ENCODE results near the gene PDP2. TPM values are rescaled to one million over a fixed set of nuclear protein-coding genes. Genes with fewer than 3 reads are reported as not detected.

PDP2 gene
- polyA plus RNA-seq, 1 experiment, result 12.1 TPM

- Histone ChIP-seq H3K4me3 (ENCODE audit: low read depth, low read length) (no peak overlapping the region), H3K9me3 (ENCODE audit: control insufficient read depth, insufficient read depth, low read length) (no peaks in the 10 kb centered on the region; the same call in 1 of the 2 replicates), H3K27me3 (ENCODE audit: control insufficient read depth, insufficient read depth, low read length) (peaks cover 19% of the 10 kb centered on the region), H3K27ac (ENCODE audit: low read depth, low read length) (no peak overlapping the region)
- no peak for DNase-seq (ENCODE audit: low read depth, low spot score)
- CTCF ChIA-PET, result interaction anchor here (0.8 to 1.9 kb wide), 2 partner anchors 16 to 45 kb away, joined by 3 to 4 read pairs; no protein-coding TSS in a partner anchor
- TF ChIP-seq, protein P1, sequence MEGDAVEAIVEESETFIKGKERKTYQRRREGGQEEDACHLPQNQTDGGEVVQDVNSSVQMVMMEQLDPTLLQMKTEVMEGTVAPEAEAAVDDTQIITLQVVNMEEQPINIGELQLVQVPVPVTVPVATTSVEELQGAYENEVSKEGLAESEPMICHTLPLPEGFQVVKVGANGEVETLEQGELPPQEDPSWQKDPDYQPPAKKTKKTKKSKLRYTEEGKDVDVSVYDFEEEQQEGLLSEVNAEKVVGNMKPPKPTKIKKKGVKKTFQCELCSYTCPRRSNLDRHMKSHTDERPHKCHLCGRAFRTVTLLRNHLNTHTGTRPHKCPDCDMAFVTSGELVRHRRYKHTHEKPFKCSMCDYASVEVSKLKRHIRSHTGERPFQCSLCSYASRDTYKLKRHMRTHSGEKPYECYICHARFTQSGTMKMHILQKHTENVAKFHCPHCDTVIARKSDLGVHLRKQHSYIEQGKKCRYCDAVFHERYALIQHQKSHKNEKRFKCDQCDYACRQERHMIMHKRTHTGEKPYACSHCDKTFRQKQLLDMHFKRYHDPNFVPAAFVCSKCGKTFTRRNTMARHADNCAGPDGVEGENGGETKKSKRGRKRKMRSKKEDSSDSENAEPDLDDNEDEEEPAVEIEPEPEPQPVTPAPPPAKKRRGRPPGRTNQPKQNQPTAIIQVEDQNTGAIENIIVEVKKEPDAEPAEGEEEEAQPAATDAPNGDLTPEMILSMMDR (IDR thresholded peaks at IDR 0.05; ENCODE audit: low read depth, low read length), result no peak
- POLR2A ChIA-PET, result no interaction called here
These were observed 32.8 kb downstream of the PDP2 start for GRCh38 chr16:66913081-66913480.

DNA sequence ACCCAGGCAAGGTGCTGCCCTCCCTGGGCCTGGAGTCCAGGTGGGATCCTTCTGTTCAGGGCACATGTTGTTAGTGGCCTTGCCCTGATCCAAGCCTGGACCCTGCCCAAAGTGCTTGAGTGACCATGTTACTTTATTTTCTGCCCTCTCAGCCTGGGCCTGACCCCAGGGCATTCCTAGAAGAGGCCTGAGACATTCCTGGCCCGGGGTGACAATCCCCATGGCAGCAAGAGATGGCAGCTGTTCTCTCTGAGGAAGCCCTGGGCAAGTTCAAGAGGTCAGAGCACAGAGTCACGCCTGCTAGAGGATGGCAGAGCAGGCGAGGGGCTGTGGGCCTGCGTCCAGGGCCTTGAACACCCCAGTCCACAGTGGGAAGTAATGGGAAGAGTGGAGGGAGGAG, 33.4 kb downstream of the PDP2 start:
- POLR2A ChIA-PET, result no interaction called here
- CTCF ChIA-PET, result no interaction called here
- TF ChIP-seq, protein P1 (IDR thresholded peaks at IDR 0.05; ENCODE audit: low read depth, low read length), result no peak
- Histone ChIP-seq H3K27me3 (ENCODE audit: control insufficient read depth, insufficient read depth, low read length) (peaks cover 19% of the 10 kb centered on the region), H3K27ac (ENCODE audit: low read depth, low read length) (no peak overlapping the region), H3K4me3 (ENCODE audit: low read depth, low read length) (no peak overlapping the region), H3K9me3 (ENCODE audit: control insufficient read depth, insufficient read depth, low read length) (no peaks in the 10 kb centered on the region; the same call in 1 of the 2 replicates)
- no peak for DNase-seq (ENCODE audit: low read depth, low spot score)

GRCh38 chr16:66914541-66914940, 34.2 kb downstream of the PDP2 start:
- POLR2A ChIA-PET, result no interaction called here
- H3K27me3 ChIP-seq (ENCODE audit: control insufficient read depth, insufficient read depth, low read length), result peaks cover 21% of the 10 kb centered on the region
- no peak overlapping the region for H3K4me3 ChIP-seq (ENCODE audit: low read depth, low read length)
- TF ChIP-seq, protein P1 (IDR thresholded peaks at IDR 0.05; ENCODE audit: low read depth, low read length), result no peak
- H3K9me3 ChIP-seq (ENCODE audit: control insufficient read depth, insufficient read depth, low read length), result no peaks in the 10 kb centered on the region; the same call in 1 of the 2 replicates
- H3K27ac ChIP-seq (ENCODE audit: low read depth, low read length), result no peak overlapping the region
- DNase-seq (ENCODE audit: low read depth, low spot score), result no peak
- CTCF ChIA-PET, result no interaction called here

GRCh38 chr16:66915041-66915440, 34.7 kb downstream of the PDP2 start:
- H3K27me3 ChIP-seq (ENCODE audit: control insufficient read depth, insufficient read depth, low read length), result peaks cover 26% of the 10 kb centered on the region
- no peak overlapping the region for H3K4me3 ChIP-seq (ENCODE audit: low read depth, low read length)
- H3K9me3 ChIP-seq (ENCODE audit: control insufficient read depth, insufficient read depth, low read length), result no peaks in the 10 kb centered on the region; the same call in 1 of the 2 replicates
- ChIA-PET CTCF (no interaction called here), POLR2A (no interaction called here)
- TF ChIP-seq, protein P1 (IDR thresholded peaks at IDR 0.05; ENCODE audit: low read depth, low read length), result no peak
- no peak overlapping the region for H3K27ac ChIP-seq (ENCODE audit: low read depth, low read length)
- DNase-seq (ENCODE audit: low read depth, low spot score), result no peak

DNA sequence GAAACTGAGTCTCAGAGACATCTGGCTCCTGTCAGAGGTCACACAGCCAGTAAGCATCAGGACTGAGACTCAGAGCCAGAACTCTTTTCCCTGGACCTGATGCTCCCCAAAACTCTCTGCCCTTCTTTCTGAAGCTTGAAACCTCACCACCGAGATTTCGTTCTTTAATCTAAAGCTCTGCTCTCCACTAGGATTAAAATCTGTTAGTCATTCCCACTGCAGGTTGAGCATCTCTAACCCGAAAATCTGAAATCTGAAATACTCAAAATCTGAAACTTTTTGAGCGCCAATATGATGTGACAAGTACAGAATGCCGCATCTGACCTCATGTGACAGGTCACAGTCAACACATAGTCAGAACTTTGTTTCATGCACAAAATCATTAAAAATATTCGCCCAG, 36.2 kb downstream of the PDP2 start:
- no peak for DNase-seq (ENCODE audit: low read depth, low spot score)
- no peak overlapping the region for H3K27ac ChIP-seq (ENCODE audit: low read depth, low read length)
- H3K27me3 ChIP-seq (ENCODE audit: control insufficient read depth, insufficient read depth, low read length), result peaks cover 35% of the 10 kb centered on the region
- no peaks in the 10 kb centered on the region; the same call in 1 of the 2 replicates for H3K9me3 ChIP-seq (ENCODE audit: control insufficient read depth, insufficient read depth, low read length)
- ChIA-PET POLR2A (no interaction called here), CTCF (interaction anchor here (0.7 kb wide), 1 partner anchor 416 kb away, joined by 3 read pairs; no protein-coding TSS in a partner anchor)
- H3K4me3 ChIP-seq (ENCODE audit: low read depth, low read length), result no peak overlapping the region
- TF ChIP-seq, protein P1 (IDR thresholded peaks at IDR 0.05; ENCODE audit: low read depth, low read length), result no peak

All from AG04450 (cell line).